Heart left ventricle (tissue), 13 donors: ENCODE results near the gene TLE5.

Experiments used
- POLR2A ChIP-seq, 2 donors: fragments of 450-650 bp; IDR thresholded peaks; one replicate each; pipeline ENCODE4 v1.6.1; 2017; ENCODE audit warnings: antibody characterized with exemption in 2 of 2, mild to moderate bottlenecking in 2 of 2, moderate library complexity in 2 of 2
- TF ChIP-seq, protein P1 (sequence below), 12 donors: fragments of 200-600 bp; sonication (generic) in 4 of 12; IDR thresholded peaks; one replicate each; pipeline versions ENCODE4 v1.5.0 to v1.8.0; 2018 to 2022; ENCODE audit warnings: antibody characterized with exemption in 12 of 12, mild to moderate bottlenecking in 5 of 12
- donor health status: ischemic (EF 13 %, LVEDD 7.1; RV severe dilation, severe dysfunction).
- donor health status: DM: no; HTN: yes; CAD: no.
- donor health status: DM: no; HTN: no; CAD: no.
- donor health status: ischemic (EF 25% LVEDD 6.9; RV normal size, moderate dysfunction).
- donor health status: ischemic (EF 25% LVEDD 5.7; RV mildly dilated, moderate dysfunction).
- donor health status: ischemic (EF 35%, LVEDD 5.7; RV mildly dilated, moderate dysfunction).
- donor health status: nonischemic (EF 11% LVEDD 7.7; RV severe dilation, severe dysfunction).
- donor health status: DM: yes; HTN: yes; CAD: no.
- donor health status: PGD.
- donor health status: ischemic (EF 29% LVEDD 5.4; RV normal size, mild dysfunction).
- donor health status: nonischemic (EF 23%, LVEDD 6.1; RV moderate dilation, normal function).

DNA sequence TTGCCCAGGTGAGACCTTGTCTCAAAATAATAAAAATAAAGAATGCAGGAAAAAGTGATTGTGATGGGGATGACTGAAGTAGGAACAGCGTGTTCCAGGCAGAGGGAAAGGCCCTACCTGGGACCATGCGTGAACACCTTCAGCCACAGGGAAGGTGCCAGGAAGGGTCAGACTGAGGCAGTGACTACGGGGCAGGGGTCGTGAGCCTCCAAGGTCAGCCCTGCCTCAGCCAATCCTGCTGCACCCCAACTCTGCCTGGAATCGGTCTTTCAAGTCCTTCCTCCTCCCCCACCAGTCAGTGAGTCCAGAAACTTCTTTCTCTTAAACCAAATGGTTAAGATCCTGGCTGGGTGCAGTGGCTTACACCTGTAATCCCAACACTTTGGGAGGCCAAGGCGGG, 17.1 kb downstream of the TLE5 start:
- no peak for TF ChIP-seq POLR2A (IDR thresholded peaks at IDR 0.05)
- TF ChIP-seq, protein P1, sequence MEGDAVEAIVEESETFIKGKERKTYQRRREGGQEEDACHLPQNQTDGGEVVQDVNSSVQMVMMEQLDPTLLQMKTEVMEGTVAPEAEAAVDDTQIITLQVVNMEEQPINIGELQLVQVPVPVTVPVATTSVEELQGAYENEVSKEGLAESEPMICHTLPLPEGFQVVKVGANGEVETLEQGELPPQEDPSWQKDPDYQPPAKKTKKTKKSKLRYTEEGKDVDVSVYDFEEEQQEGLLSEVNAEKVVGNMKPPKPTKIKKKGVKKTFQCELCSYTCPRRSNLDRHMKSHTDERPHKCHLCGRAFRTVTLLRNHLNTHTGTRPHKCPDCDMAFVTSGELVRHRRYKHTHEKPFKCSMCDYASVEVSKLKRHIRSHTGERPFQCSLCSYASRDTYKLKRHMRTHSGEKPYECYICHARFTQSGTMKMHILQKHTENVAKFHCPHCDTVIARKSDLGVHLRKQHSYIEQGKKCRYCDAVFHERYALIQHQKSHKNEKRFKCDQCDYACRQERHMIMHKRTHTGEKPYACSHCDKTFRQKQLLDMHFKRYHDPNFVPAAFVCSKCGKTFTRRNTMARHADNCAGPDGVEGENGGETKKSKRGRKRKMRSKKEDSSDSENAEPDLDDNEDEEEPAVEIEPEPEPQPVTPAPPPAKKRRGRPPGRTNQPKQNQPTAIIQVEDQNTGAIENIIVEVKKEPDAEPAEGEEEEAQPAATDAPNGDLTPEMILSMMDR (IDR thresholded peaks at IDR 0.05) = no peak
